ENCODE data around the gene PRR35. TPM values are rescaled to one million over a fixed set of nuclear protein-coding genes. Genes with fewer than 3 reads are reported as not detected.

The PRR35 gene
- polyA plus RNA-seq, 1 donor from 2014 or later: not detected

GRCh38 chr16:593807-594206 lies 33.6 kb downstream of the PRR35 start:
- Histone ChIP-seq H3K36me3 (ENCODE audit: insufficient read depth, low read length) (peaks cover under 1% of the 10 kb centered on the region), H4K20me1 (ENCODE audit: insufficient read depth) (peaks cover 4% of the 10 kb centered on the region), H3K27ac (ENCODE audit: low read length) (no peak overlapping the region), H2AFZ (ENCODE audit: low read depth, low read length) (no peak overlapping the region), H3K9ac (ENCODE audit: low read length) (no peak overlapping the region), H3K9me3 (ENCODE audit: low read length) (no peaks in the 10 kb centered on the region), H3K27me3 (ENCODE audit: insufficient read depth, low read depth, low read length) (no peaks in the 10 kb centered on the region), H3F3A (ENCODE audit: insufficient read depth, low read length, poor library complexity, severe bottlenecking) (no peaks in the 10 kb centered on the region), H3K4me3 (ENCODE audit: low read length) (no peak overlapping the region), H3K79me2 (replicated peaks; ENCODE audit: insufficient read depth, low read length) (peaks cover 29% of the 10 kb centered on the region), H3K9me2 (ENCODE audit: insufficient read depth, low read length) (no peaks in the 10 kb centered on the region), H3K4me2 (ENCODE audit: low read length) (no peak overlapping the region)
- no peak for TF ChIP-seq EZH2 (IDR thresholded peaks at IDR 0.05; ENCODE audit: borderline replicate concordance, insufficient read depth, low read length, poor library complexity, severe bottlenecking)
- TF ChIP-seq, protein P1, sequence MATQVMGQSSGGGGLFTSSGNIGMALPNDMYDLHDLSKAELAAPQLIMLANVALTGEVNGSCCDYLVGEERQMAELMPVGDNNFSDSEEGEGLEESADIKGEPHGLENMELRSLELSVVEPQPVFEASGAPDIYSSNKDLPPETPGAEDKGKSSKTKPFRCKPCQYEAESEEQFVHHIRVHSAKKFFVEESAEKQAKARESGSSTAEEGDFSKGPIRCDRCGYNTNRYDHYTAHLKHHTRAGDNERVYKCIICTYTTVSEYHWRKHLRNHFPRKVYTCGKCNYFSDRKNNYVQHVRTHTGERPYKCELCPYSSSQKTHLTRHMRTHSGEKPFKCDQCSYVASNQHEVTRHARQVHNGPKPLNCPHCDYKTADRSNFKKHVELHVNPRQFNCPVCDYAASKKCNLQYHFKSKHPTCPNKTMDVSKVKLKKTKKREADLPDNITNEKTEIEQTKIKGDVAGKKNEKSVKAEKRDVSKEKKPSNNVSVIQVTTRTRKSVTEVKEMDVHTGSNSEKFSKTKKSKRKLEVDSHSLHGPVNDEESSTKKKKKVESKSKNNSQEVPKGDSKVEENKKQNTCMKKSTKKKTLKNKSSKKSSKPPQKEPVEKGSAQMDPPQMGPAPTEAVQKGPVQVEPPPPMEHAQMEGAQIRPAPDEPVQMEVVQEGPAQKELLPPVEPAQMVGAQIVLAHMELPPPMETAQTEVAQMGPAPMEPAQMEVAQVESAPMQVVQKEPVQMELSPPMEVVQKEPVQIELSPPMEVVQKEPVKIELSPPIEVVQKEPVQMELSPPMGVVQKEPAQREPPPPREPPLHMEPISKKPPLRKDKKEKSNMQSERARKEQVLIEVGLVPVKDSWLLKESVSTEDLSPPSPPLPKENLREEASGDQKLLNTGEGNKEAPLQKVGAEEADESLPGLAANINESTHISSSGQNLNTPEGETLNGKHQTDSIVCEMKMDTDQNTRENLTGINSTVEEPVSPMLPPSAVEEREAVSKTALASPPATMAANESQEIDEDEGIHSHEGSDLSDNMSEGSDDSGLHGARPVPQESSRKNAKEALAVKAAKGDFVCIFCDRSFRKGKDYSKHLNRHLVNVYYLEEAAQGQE (IDR thresholded peaks at IDR 0.05; ENCODE audit: borderline replicate concordance): no peak
- no peak for TF ChIP-seq RAD21 (conservative IDR thresholded peaks at IDR 0.05)
- TF ChIP-seq POLR2AphosphoS5 (IDR thresholded peaks at IDR 0.05): no peak
- TF ChIP-seq MXI1 (conservative IDR thresholded peaks at IDR 0.05; ENCODE audit: poor library complexity, severe bottlenecking): no peak
- TF ChIP-seq CTCF (IDR thresholded peaks at IDR 0.05; ENCODE audit: poor library complexity, severe bottlenecking): no peak
- no peak for TF ChIP-seq SMC3 (conservative IDR thresholded peaks at IDR 0.05; ENCODE audit: poor library complexity)
- no peak for TF ChIP-seq TAF1 (IDR thresholded peaks at IDR 0.05; ENCODE audit: low read depth)
- TF ChIP-seq EP300 (conservative IDR thresholded peaks at IDR 0.05; ENCODE audit: poor library complexity, severe bottlenecking): no peak

DNA sequence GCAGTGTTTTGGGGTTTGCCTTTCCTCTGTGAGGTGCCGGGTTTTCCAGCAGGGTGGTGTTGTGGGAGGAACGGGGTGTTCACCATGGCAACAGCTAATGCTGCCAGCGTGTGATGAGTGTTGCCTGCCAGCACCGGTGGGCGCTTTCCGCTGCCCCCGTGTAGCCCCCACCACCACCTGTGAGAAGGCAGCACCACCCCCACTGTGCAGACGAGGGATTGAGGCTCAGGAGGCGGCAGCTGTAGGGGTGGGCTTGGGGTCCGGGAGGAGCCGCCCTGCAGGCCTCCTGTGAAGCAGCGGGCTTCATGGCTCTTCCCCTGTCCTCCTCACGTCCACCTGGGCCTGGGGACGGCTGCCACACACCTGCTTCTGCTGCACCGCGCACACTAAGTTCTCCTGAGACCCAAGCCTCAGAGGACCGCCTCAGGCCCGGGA lies 34.9 kb downstream of the PRR35 start:
- H3K79me2 ChIP-seq (replicated peaks; ENCODE audit: insufficient read depth, low read length): peaks cover 29% of the 10 kb centered on the region
- no peak overlapping the region for H3K4me3 ChIP-seq (ENCODE audit: low read length)
- TF ChIP-seq POLR2AphosphoS5 (IDR thresholded peaks at IDR 0.05) (no peak), SMC3 (conservative IDR thresholded peaks at IDR 0.05; ENCODE audit: poor library complexity) (no peak), EZH2 (IDR thresholded peaks at IDR 0.05; ENCODE audit: borderline replicate concordance, insufficient read depth, low read length, poor library complexity, severe bottlenecking) (no peak), EP300 (conservative IDR thresholded peaks at IDR 0.05; ENCODE audit: poor library complexity, severe bottlenecking) (no peak), MXI1 (conservative IDR thresholded peaks at IDR 0.05; ENCODE audit: poor library complexity, severe bottlenecking) (no peak), CTCF (IDR thresholded peaks at IDR 0.05; ENCODE audit: poor library complexity, severe bottlenecking) (no peak), RAD21 (conservative IDR thresholded peaks at IDR 0.05) (no peak), TAF1 (IDR thresholded peaks at IDR 0.05; ENCODE audit: low read depth) (no peak)
- TF ChIP-seq, protein P1 (IDR thresholded peaks at IDR 0.05; ENCODE audit: borderline replicate concordance): no peak
- H3K9me2 ChIP-seq (ENCODE audit: insufficient read depth, low read length): no peaks in the 10 kb centered on the region
- peaks cover 7% of the 10 kb centered on the region for H3K36me3 ChIP-seq (ENCODE audit: insufficient read depth, low read length)
- no peaks in the 10 kb centered on the region for H3K27me3 ChIP-seq (ENCODE audit: insufficient read depth, low read depth, low read length)
- no peak overlapping the region for H2AFZ ChIP-seq (ENCODE audit: low read depth, low read length)
- no peak overlapping the region for H3K27ac ChIP-seq (ENCODE audit: low read length)
- H3K9me3 ChIP-seq (ENCODE audit: low read length): no peaks in the 10 kb centered on the region
- no peak overlapping the region for H3K4me2 ChIP-seq (ENCODE audit: low read length)
- no peaks in the 10 kb centered on the region for H3F3A ChIP-seq (ENCODE audit: insufficient read depth, low read length, poor library complexity, severe bottlenecking)
- peaks cover 4% of the 10 kb centered on the region for H4K20me1 ChIP-seq (ENCODE audit: insufficient read depth)
- H3K9ac ChIP-seq (ENCODE audit: low read length): no peak overlapping the region
